DOHH2 (cell line): ENCODE measurements around the gene COQ9.

Experiments used
- H3F3A ChIP-seq: fragments of 200-600 bp; sonication (generic), shearing (Covaris generic); 2 replicates; pipeline ENCODE4 v1.6.0; 2016; ENCODE audit warnings: antibody characterized with exemption, mild to moderate bottlenecking; ENCODE audit not compliant: control insufficient read depth, insufficient read depth
- H3K27ac ChIP-seq: fragments of 200-600 bp; sonication (generic); 2 replicates; pipeline ENCODE4 v1.5.1; 2014; ENCODE audit warnings: low read depth, mild to moderate bottlenecking, low read length, moderate library complexity
- H3K27me3 ChIP-seq: fragments of 200-600 bp; sonication (generic); 2 replicates; pipeline ENCODE4 v1.6.1; 2014; ENCODE audit warnings: mild to moderate bottlenecking, low read length, mixed read lengths; ENCODE audit not compliant: control insufficient read depth
- H3K36me3 ChIP-seq: fragments of 200-600 bp; sonication (generic); 2 replicates; pipeline ENCODE4 v1.6.1; 2014; ENCODE audit warnings: mild to moderate bottlenecking, low read length, moderate library complexity, mixed read lengths; ENCODE audit not compliant: control insufficient read depth
- H3K4me1 ChIP-seq: fragments of 200-600 bp; sonication (generic); 2 replicates; pipeline ENCODE4 v1.6.1; 2014; ENCODE audit warnings: mild to moderate bottlenecking, low read length, mixed read lengths; ENCODE audit not compliant: control insufficient read depth
- H3K4me2 ChIP-seq: fragments of 200-600 bp; sonication (generic); 2 replicates; pipeline ENCODE4 v1.6.0; 2014; ENCODE audit warnings: mild to moderate bottlenecking, low read length, moderate library complexity
- H3K4me3 ChIP-seq: fragments of 200-600 bp; sonication (generic); 2 replicates; pipeline ENCODE4 v1.5.1; 2014; ENCODE audit warnings: mild to moderate bottlenecking, low read length, mixed read lengths
- H3K79me2 ChIP-seq: fragments of 200-600 bp; sonication (generic); 2 replicates; pipeline ENCODE4 v1.6.1; 2014; ENCODE audit warnings: mild to moderate bottlenecking, low read length, mixed read lengths; ENCODE audit not compliant: control insufficient read depth
- H3K9me2 ChIP-seq: fragments of 200-600 bp; sonication (generic); replicated peaks from 2 replicates; pipeline ENCODE4 v1.6.1; 2014; ENCODE audit warnings: mild to moderate bottlenecking, low read length, mixed read lengths; ENCODE audit not compliant: control insufficient read depth
- H3K9me3 ChIP-seq: fragments of 200-600 bp; sonication (generic); 2 replicates; pipeline ENCODE4 v1.6.1; 2014; ENCODE audit warnings: antibody characterized with exemption, low read length, mixed read lengths; ENCODE audit not compliant: control insufficient read depth, insufficient read depth
- H4K20me1 ChIP-seq: fragments of 200-600 bp; sonication (generic); 2 replicates; pipeline ENCODE4 v1.6.0; 2014; ENCODE audit warnings: low read depth, mild to moderate bottlenecking, antibody characterized with exemption, low read length, moderate library complexity; ENCODE audit not compliant: control insufficient read depth, insufficient read depth
- EZH2phosphoT487 ChIP-seq: fragments of 200-600 bp; sonication (generic); IDR thresholded peaks from 2 replicates; pipeline ENCODE4 v1.6.1; 2017; ENCODE audit warnings: borderline replicate concordance, mild to moderate bottlenecking, antibody characterized with exemption, low read length, moderate library complexity, mixed read lengths
- TF ChIP-seq, protein P1 (sequence below): fragments of 200-600 bp; sonication (generic); IDR thresholded peaks from one replicate; pipeline ENCODE4 v1.5.1; 2014; ENCODE audit warnings: antibody characterized with exemption, mild to moderate bottlenecking, low read depth, low read length; ENCODE audit not compliant: poor library complexity, severe bottlenecking

Gene COQ9

GRCh38 chr16:57407521-57408353 lies 39.5 kb upstream of the COQ9 start:
- no peak overlapping the region for H3K27ac ChIP-seq
- peaks cover 6% of the 10 kb centered on the region for H3K4me1 ChIP-seq
- H3K79me2 ChIP-seq: no peaks in the 10 kb centered on the region
- H3F3A ChIP-seq: no peaks in the 10 kb centered on the region
- TF ChIP-seq, protein P1, sequence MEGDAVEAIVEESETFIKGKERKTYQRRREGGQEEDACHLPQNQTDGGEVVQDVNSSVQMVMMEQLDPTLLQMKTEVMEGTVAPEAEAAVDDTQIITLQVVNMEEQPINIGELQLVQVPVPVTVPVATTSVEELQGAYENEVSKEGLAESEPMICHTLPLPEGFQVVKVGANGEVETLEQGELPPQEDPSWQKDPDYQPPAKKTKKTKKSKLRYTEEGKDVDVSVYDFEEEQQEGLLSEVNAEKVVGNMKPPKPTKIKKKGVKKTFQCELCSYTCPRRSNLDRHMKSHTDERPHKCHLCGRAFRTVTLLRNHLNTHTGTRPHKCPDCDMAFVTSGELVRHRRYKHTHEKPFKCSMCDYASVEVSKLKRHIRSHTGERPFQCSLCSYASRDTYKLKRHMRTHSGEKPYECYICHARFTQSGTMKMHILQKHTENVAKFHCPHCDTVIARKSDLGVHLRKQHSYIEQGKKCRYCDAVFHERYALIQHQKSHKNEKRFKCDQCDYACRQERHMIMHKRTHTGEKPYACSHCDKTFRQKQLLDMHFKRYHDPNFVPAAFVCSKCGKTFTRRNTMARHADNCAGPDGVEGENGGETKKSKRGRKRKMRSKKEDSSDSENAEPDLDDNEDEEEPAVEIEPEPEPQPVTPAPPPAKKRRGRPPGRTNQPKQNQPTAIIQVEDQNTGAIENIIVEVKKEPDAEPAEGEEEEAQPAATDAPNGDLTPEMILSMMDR: no peak
- no peak for TF ChIP-seq EZH2phosphoT487
- no peaks in the 10 kb centered on the region for H3K36me3 ChIP-seq
- no peak overlapping the region for H3K4me2 ChIP-seq
- no peaks in the 10 kb centered on the region for H3K9me3 ChIP-seq
- H3K9me2 ChIP-seq: no peaks in the 10 kb centered on the region
- H4K20me1 ChIP-seq: no peaks in the 10 kb centered on the region
- peaks cover 43% of the 10 kb centered on the region for H3K27me3 ChIP-seq
- H3K4me3 ChIP-seq: no peak overlapping the region

DNA sequence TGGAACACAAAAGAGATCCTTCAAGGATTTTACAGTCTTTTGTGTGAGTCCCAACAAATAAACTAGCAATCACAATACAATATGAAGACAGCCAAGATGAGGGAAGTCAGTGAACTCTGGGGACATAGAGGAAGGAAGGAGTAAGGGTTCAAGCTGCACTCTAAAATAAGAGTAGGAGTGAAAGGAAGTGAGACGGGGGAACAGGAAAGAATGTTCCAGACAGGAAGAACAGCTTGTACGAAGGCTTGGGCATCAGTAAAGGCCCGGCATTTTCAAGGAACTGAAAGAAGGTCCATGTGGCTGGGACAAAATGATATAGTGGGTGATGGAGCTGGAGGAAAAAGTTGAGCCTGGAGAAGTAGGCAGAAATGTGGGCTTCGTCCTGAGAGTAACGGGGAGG lies 38.2 kb upstream of the COQ9 start:
- H4K20me1 ChIP-seq: no peaks in the 10 kb centered on the region
- H3K27me3 ChIP-seq: peaks cover 51% of the 10 kb centered on the region
- H3K9me3 ChIP-seq: no peaks in the 10 kb centered on the region
- H3K36me3 ChIP-seq: no peaks in the 10 kb centered on the region
- H3K4me2 ChIP-seq: no peak overlapping the region
- peaks cover 20% of the 10 kb centered on the region for H3K4me1 ChIP-seq
- TF ChIP-seq, protein P1: no peak
- TF ChIP-seq EZH2phosphoT487: no peak
- no peaks in the 10 kb centered on the region for H3K9me2 ChIP-seq
- no peak overlapping the region for H3K4me3 ChIP-seq
- no peaks in the 10 kb centered on the region for H3K79me2 ChIP-seq
- no peak overlapping the region for H3K27ac ChIP-seq
- no peaks in the 10 kb centered on the region for H3F3A ChIP-seq

DNA sequence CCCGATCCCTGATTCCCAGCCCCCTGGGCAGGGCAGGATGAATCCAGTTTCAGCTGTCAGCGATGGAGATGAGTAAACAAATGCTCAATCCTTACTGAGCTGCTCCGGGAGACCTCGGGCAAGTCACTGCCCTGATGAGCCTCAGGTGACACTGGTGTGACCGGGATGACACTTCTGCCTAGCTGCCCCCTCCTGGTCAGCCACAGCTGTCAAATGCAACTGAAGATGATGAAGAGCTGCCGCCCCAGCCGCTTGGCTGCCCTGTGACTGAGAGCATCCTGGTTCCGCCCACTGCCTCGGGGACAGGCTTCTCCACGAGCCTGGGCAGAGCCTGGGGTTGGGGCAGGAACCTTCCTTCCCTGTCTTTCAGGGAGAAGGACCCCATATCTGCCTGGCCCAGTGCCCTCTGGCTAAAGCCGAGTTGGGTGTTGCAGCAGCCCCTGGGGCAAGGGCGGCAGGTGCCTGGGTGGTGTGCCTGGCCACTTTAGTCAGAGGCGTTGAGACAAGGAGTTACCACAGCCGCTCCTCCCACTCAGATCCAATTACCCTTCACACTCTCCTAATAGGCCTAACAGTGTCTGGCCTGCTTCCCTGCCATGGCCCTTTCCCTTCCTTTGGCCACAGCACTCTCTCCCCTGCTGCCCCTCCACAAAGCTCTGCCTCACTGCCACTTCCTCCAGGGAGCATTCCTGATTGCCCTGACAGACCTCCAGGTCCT lies 37.2 kb upstream of the COQ9 start:
- Histone ChIP-seq H3F3A (no peaks in the 10 kb centered on the region), H3K4me2 (no peak overlapping the region), H3K9me2 (no peaks in the 10 kb centered on the region), H3K36me3 (no peaks in the 10 kb centered on the region), H3K27me3 (peaks cover 54% of the 10 kb centered on the region), H3K4me1 (peaks cover 21% of the 10 kb centered on the region), H4K20me1 (no peaks in the 10 kb centered on the region), H3K79me2 (no peaks in the 10 kb centered on the region), H3K9me3 (no peaks in the 10 kb centered on the region), H3K4me3 (no peak overlapping the region), H3K27ac (no peak overlapping the region)
- TF ChIP-seq EZH2phosphoT487: no peak
- TF ChIP-seq, protein P1: no peak
